Raji (cell line): ENCODE measurements around the gene PARD3.

ENCODE experiments used
- POLR2A ChIP-seq: IDR thresholded peaks from 2 replicates; pipeline ENCODE4 v1.6.1; 2011; ENCODE audit warnings: low read depth, low read length, control low read depth; ENCODE audit not compliant: insufficient read depth

The PARD3 gene

DNA sequence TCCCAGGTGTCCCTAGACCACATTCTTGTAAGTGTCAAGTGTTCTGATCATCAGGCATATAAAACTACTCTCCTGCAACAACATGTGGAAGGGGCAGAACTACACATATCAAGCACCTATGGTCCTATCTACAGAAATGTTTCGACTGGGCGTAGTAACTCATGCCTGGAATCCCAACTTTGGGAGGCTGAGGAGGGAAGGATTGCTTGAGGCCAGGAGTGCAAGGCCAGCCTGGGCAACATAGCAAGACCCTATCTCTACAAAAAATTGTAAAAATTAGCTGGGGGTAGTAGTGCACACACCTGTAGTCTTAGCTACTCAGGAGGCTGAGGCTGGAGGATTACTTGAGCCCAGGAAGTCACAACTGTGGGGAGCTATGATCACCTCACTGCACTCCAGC is 244.2 kb downstream of the PARD3 start:
- TF ChIP-seq POLR2A = no peak

- TF ChIP-seq POLR2A = no peak
Measured at GRCh38 chr10:34567659-34568253, 247.3 kb downstream of the PARD3 start.

DNA sequence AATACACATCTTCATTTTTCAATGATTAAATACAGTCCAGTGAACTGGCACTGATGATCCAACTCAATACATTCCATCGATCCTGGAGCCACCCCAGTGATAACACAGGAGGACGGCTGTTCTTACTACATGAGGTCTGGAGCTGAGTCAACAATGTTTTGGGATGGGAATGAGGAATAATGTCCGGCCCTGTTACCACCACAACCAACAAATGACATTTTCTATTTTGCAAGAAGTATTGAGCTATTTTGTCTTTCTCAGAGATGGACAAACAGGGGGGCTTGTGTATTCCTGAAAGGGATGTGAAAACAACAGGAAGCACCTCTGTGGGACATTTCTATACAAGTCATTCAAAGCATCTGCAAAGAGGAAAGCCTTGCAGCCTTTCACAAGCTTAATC is 249.2 kb downstream of the PARD3 start:
- TF ChIP-seq POLR2A = no peak

- no peak for TF ChIP-seq POLR2A
Measured at GRCh38 chr10:34558093-34558583, 257.0 kb downstream of the PARD3 start.

DNA sequence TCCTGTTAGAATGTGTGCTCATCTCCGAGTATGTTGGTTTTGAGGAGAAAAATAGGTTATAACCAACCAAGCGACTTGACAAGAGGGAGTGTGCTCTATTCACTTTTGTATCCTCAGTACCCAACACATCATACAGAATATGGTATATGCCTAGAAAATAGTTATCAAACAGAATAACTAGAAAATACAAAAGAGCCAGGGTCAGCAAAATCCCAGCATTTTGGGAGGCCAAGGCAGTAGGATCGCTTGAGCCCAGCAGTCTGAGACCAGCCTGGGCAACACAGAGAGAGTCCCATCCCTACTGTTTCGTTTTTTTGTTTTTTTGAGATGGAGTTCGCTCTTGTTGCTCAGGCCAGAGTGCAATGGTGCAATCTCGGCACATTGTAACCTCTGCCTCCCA is 257.9 kb downstream of the PARD3 start:
- no peak for TF ChIP-seq POLR2A

- no peak for TF ChIP-seq POLR2A
Measured at GRCh38 chr10:34555653-34556052, 259.4 kb downstream of the PARD3 start.

- no peak for TF ChIP-seq POLR2A
Measured at GRCh38 chr10:34553747-34554146, 261.3 kb downstream of the PARD3 start.

DNA sequence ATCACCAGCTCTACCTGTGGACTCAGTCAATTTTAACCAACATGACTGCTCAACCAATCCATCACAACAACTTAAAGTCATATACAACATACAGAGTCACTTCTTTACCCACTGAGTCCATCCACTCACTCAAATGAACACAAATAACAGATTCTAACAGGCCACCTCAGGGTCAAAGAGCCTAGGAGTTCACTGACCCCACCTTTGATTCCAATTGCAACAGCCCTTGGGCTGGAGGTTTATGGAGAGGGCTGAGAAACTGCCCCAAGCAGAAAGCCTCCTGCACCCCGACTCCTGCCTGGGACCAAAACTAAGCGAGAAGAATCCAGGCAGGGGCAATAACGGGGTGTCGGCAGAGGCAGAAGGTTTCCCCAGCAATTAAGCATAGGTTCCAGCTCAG is 263.8 kb downstream of the PARD3 start:
- TF ChIP-seq POLR2A = no peak

- no peak for TF ChIP-seq POLR2A
Measured at GRCh38 chr10:34549953-34550352, 265.1 kb downstream of the PARD3 start.

DNA sequence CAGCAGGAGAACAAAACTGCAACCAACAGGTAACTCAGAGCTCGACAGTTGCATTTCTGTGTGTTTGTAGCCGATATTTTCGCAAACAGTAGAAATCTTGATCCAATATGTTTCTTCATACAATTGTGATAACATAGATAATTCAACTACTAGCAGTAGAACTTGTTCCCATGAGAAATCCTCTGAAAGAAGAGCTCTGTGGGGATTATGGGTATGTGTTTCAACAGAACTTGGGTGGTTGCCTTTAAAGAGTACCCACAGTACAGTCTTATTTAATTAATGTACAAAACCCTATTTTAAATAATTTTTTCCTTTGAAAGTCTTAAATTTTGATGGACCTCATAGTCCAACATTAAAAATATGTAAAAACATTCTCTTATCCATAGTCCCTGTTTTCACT is 266.1 kb downstream of the PARD3 start:
- TF ChIP-seq POLR2A = no peak

GRCh38 chr10:34548466-34548865 is 266.6 kb downstream of the PARD3 start:
- TF ChIP-seq POLR2A = no peak

DNA sequence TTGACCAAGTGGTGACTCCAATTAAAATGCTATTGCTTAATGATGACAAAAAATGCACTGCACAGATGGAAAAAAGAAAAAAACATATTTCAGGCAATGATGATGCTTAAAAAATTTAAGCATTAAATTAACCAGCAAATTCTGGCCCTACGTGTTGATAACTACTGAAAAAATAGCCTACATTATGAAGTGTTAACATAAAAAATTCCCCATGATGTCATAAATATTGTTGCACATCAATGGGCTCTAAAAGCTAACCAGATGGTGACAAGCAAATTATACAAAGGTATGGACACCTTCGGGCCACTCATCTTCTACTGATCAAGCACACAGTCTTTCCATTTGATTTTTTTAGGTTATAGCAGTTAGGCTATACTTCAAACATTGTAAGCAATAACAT is 267.4 kb downstream of the PARD3 start:
- no peak for TF ChIP-seq POLR2A

DNA sequence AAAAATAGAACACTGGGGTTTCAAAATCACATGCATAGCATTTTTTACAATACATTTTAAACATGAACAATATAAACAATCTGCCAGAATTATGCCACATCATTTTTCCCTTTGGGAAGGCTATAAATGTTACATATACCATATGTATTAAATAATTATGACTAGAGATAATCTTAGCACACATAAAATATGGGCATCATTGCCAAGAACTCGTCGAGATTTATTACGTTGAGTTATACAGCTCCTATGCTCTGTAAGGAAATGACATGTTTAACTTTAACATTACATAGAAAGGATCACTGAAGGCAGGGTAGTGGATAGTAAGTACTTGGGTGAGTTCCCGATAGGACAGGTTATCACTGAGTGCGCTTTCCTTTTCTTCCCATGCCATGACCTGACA is 267.8 kb downstream of the PARD3 start:
- TF ChIP-seq POLR2A = no peak

DNA sequence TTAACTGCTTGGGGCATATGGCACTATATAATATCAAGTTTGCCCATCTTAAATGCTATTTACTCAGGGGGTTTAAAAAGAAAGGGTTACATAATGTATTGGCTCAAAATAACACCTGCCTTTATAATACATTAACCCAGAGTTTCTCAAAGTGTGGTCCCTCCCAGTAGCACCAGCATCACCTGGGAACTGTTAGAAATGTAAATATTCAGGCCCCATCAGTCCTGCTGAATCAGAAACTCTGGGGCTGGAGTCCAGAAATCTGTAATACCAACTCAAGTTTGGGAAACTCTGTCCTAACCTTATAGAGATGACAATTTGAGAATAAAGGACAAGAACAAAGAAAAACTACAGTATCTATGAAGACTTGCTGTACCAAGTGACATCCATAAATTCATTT is 270.7 kb downstream of the PARD3 start:
- TF ChIP-seq POLR2A = no peak

DNA sequence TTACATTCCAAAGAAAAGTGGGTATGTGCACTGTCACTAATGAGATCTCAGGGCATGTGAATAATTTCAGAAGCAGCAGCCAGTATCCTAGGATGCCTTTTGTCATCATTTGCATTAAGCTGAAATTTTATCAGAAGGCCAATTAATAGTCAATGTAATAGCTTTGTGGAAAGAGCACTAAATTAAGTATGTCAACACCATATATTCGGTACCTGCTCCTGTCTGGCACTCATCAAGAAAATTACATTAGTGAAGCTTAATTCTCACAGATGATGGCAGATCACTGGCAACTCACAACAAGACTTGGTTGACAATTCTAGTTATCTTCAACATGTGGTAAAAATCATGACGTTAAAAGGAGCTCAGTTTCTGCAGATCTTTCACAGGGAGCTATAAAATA is 271.4 kb downstream of the PARD3 start:
- TF ChIP-seq POLR2A = no peak

DNA sequence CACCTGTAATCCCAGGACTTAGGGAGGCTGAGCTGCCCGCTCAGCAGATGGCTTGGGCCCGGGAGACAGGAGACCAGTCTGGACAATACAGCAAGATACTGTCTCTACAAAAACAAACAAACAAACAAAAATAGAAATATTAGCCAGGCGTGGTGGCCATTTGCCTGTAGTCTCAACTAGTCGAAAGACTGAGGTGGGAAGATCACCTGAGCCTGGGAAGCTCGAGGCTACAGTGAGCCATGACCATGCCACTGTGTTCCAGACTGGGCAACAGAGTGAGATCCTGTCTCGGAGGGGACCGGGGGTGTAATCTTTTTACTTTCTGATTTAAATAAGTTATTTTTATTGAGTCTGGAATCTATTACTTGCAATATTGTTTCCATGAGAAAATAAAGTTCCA is 274.6 kb downstream of the PARD3 start:
- TF ChIP-seq POLR2A = no peak

- TF ChIP-seq POLR2A = no peak
Measured at GRCh38 chr10:34539533-34540315, 275.4 kb downstream of the PARD3 start.

DNA sequence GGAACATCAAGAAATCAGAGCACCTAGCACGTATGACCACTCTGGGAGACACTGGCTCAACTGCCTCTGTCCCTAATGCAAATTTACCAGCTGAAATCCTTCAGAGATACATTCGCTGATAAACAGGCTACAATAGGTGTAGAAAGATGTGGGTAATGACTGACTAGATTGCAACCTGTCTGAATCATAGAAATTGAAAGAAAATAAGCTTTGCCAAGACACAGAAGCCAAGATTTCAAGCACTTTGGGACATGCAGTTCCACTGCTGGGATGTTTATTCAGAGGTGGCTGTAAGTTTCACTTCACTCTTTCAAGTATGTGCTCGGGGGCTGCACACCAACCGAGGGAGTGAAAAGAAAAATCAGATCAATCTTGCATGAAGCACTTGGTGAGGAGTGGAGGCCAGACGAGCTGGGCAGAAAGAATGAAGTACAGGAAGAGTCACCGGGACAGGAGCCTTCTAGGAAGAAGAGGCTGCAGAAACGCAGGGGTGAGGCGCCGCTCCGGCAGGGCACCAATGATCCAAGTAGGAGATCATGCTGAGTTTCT is 276.7 kb downstream of the PARD3 start:
- no peak for TF ChIP-seq POLR2A
